ENCODE data around the gene GALNT6. TPM values are rescaled to one million over a fixed set of nuclear protein-coding genes. Genes with fewer than 3 reads are reported as not detected.

GALNT6 gene, protein sequence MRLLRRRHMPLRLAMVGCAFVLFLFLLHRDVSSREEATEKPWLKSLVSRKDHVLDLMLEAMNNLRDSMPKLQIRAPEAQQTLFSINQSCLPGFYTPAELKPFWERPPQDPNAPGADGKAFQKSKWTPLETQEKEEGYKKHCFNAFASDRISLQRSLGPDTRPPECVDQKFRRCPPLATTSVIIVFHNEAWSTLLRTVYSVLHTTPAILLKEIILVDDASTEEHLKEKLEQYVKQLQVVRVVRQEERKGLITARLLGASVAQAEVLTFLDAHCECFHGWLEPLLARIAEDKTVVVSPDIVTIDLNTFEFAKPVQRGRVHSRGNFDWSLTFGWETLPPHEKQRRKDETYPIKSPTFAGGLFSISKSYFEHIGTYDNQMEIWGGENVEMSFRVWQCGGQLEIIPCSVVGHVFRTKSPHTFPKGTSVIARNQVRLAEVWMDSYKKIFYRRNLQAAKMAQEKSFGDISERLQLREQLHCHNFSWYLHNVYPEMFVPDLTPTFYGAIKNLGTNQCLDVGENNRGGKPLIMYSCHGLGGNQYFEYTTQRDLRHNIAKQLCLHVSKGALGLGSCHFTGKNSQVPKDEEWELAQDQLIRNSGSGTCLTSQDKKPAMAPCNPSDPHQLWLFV
- 4.6 TPM for polyA plus RNA-seq

- Mint-ChIP-seq H3K9me3 (no peaks in the 10 kb centered on the region), H3K27ac (peak within 1 kb of the TSS; percentile 95 to 98 (median 96)), H3K27me3 (no peaks in the 10 kb centered on the region), H3K4me1 (peaks cover 46 to 50% (median 46%) of the 10 kb centered on the region in 3 donors), H3K36me3 (no peaks in the 10 kb centered on the region), H3K4me3 (peak within 1 kb of the TSS; percentile 90 to 99 (median 97))
These were observed at the start of gene GALNT6 for GRCh38 chr12:51391283-51392123. GALNT6 (minus strand) TSS chr12:51391406; CDS start chr12:51379781, 11,625 bp downstream.

GRCh38 chr12:51439330-51439729 is 48.1 kb upstream of the GALNT6 start:
- no peaks in the 10 kb centered on the region for H3K27me3 Mint-ChIP-seq
- H3K9me3 Mint-ChIP-seq: no peaks in the 10 kb centered on the region
- H3K27ac Mint-ChIP-seq: peak overlapping the region in 1 of 3 donors; percentile 5
- no peak overlapping the region for H3K4me3 Mint-ChIP-seq
- peaks cover 3% of the 10 kb centered on the region for H3K36me3 Mint-ChIP-seq
- H3K4me1 Mint-ChIP-seq: peaks cover 0 to 2% (median 0%) of the 10 kb centered on the region in 3 donors

DNA sequence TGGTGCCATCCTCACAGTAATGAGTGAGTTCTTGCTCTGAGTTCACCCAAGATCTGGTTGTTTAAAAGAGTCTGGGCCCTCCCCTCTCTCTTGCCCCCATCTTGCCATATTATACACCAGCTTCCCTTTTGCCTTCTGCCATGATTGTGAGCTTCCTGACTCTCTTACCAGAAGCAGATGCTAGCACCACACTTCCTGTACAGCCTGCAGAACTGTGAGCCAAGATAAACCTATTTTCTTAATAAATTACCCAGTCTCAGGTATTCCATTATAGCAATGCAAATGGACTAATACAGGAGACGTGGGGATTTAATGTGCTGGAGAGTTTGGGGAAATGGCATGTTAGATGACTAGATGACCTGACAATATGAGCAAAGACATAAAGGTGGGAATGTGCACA is 46.2 kb upstream of the GALNT6 start:
- Mint-ChIP-seq H3K36me3 (peaks cover 3% of the 10 kb centered on the region), H3K27ac (no peak overlapping the region), H3K9me3 (no peaks in the 10 kb centered on the region), H3K4me1 (peaks cover 0 to 5% (median 0%) of the 10 kb centered on the region in 3 donors), H3K27me3 (no peaks in the 10 kb centered on the region), H3K4me3 (no peak overlapping the region)

- Mint-ChIP-seq H3K27ac (no peak overlapping the region), H3K4me1 (peaks cover 5 to 13% (median 9%) of the 10 kb centered on the region in 3 donors), H3K4me3 (no peak overlapping the region), H3K27me3 (no peaks in the 10 kb centered on the region), H3K36me3 (peaks cover under 1% of the 10 kb centered on the region), H3K9me3 (no peaks in the 10 kb centered on the region)
These were observed 43.1 kb upstream of the GALNT6 start for GRCh38 chr12:51434305-51434704.

DNA sequence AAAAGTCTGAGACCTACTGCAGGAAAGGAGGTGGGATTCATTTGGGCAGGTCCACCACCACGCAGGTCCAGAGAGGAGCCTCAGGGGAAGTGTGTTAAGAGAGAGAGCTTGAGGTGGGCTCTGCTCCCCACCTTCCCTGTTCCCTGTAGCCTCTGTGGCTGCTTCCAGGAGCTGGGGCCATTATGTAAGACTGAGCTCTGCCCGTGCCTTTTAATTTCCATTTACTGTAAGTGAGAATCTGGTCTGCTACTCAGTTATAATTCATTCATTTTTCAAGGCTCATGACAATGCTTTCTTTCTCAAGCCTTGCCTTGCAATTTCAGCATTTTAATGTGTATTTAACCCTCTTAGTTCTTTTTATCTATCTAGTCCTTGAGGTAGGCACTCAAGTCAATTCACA is 41.7 kb upstream of the GALNT6 start:
- Mint-ChIP-seq H3K9me3 (no peaks in the 10 kb centered on the region), H3K4me3 (no peak overlapping the region), H3K27ac (no peak overlapping the region), H3K4me1 (peaks cover 5 to 15% (median 9%) of the 10 kb centered on the region in 3 donors), H3K27me3 (no peaks in the 10 kb centered on the region), H3K36me3 (no peaks in the 10 kb centered on the region)

DNA sequence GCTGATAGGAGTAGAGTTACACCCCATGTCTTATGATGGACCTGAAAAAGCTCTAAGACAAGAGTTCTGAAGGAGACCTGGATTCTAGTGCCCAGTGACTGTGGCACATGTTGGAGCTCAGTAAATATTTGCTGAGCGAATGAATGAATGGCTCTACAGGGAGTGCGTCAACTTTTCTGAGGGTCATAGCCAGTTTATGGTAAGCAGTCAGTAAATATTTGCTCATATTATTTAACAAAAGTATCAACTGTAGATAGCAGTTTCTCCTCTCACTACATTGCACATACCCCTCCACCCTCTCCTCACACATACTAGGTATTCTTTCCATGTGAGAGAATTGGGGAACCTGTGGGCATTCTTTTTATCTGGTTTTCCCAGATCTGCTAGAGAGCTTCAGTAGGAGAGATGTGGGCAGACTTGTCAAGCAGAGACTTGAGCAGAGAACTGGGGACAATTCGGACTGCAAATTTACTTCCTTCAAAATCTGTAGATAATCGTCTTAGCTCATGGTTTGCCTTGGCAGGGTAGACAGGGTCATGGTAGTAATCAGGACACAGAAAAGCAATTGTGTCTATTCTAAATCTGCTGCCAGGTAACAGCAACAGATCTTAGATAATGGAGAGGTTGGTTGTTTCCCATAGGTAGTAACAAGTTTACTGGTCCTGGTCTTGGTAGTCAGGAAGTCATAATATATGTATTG is 39.1 kb upstream of the GALNT6 start:
- no peak overlapping the region for H3K27ac Mint-ChIP-seq
- H3K9me3 Mint-ChIP-seq: no peaks in the 10 kb centered on the region
- no peaks in the 10 kb centered on the region for H3K36me3 Mint-ChIP-seq
- no peak overlapping the region for H3K4me3 Mint-ChIP-seq
- H3K27me3 Mint-ChIP-seq: no peaks in the 10 kb centered on the region
- H3K4me1 Mint-ChIP-seq: peaks cover 10 to 16% (median 14%) of the 10 kb centered on the region in 3 donors

DNA sequence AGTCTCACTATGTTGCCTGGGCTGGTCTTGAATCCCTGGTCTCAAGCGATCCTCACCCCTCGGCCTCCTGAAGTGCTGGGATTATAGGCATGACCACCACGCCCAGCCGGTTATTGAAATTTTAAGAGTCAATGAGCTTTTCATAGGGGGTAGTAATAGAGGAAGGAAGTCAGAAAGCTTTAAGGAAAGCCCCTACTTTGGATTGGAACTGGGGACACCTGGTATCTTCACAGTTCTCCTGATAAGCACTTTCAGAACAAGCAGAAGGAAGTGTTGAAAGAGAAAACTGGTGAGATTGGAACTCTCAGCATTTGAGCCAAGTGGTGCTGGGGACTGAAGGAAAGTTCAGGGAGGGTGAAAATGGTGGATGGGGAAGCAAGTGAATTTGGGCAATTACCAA is 38.5 kb upstream of the GALNT6 start:
- H3K4me3 Mint-ChIP-seq: no peak overlapping the region
- H3K27ac Mint-ChIP-seq: no peak overlapping the region
- H3K4me1 Mint-ChIP-seq: peaks cover 10 to 18% (median 16%) of the 10 kb centered on the region in 3 donors

DNA sequence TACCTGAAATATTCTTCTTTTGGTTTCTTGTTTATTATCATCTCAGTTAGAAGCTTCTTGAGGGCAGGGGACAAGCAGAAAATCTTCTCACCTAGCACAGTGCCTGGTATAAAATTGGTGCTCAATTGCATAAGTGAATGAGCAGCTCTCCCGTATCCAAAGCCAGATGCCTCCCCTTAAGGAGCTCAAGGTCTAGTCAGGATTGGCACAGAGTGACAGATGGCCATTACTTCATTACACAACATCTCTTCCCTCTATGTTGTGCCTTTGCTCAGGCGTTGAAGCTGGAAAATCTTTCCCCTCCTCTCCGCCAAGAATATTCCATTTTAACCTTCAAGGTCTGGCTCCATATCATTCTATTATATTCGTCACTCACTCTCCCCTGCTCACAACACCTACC is 37.0 kb upstream of the GALNT6 start:
- H3K4me1 Mint-ChIP-seq: peaks cover 14 to 27% (median 19%) of the 10 kb centered on the region in 3 donors
- H3K36me3 Mint-ChIP-seq: no peaks in the 10 kb centered on the region
- H3K27ac Mint-ChIP-seq: no peak overlapping the region
- H3K4me3 Mint-ChIP-seq: peak overlapping the region in 2 of 4 donors; percentile 19 to 21
- no peaks in the 10 kb centered on the region for H3K9me3 Mint-ChIP-seq
- H3K27me3 Mint-ChIP-seq: no peaks in the 10 kb centered on the region

More for the DNA sequence above, 38.5 kb upstream of the GALNT6 start:
- no peaks in the 10 kb centered on the region for H3K27me3 Mint-ChIP-seq
- no peaks in the 10 kb centered on the region for H3K9me3 Mint-ChIP-seq
- H3K36me3 Mint-ChIP-seq: no peaks in the 10 kb centered on the region

- Mint-ChIP-seq H3K4me3 (peak within 1 kb of the TSS; percentile 77 to 87 (median 80)), H3K9me3 (no peaks in the 10 kb centered on the region), H3K4me1 (peaks cover 10 to 29% (median 13%) of the 10 kb centered on the region in 3 donors)
These were observed 33.7 kb upstream of the GALNT6 start, which contains the start of gene SLC4A8 for GRCh38 chr12:51424662-51425539. SLC4A8 (plus strand) TSS chr12:51424831; CDS start chr12:51424988, 157 bp downstream.

DNA sequence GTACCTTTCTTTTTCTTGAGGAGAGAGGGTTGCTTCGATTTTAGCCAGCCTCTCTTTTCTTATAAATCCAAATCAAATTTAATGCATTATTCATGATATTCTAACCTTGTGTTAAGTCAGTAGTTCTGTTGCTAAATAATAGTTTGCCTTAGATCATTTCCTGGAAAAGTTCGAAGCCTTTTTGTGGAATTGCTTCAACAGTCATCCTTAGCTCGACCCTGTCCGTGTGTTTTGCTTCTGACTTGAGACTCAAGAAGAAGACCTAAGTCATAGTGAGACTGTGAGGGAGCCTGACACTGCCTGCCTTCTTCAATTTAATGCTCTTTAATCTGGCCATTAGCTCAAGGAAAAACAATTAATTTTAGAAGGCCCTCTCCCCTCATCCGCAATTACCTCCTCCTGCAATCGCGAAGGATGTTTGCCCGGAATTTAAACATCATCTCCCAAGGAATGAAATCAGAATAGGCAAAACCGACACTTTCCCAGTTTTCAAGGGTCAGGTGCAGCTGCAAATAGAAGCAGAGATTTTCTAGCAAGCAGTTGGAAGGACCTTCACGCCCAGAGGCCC is 33.0 kb upstream of the GALNT6 start:
- Mint-ChIP-seq H3K4me1 (peaks cover 6 to 25% (median 8%) of the 10 kb centered on the region in 3 donors), H3K27me3 (no peaks in the 10 kb centered on the region), H3K27ac (peak overlapping the region in 1 of 3 donors; percentile 16), H3K36me3 (no peaks in the 10 kb centered on the region), H3K9me3 (no peaks in the 10 kb centered on the region), H3K4me3 (peak overlapping the region; percentile 77 to 87 (median 80))

More at GRCh38 chr12:51424662-51425539, 33.7 kb upstream of the GALNT6 start, which contains the start of gene SLC4A8:
- Mint-ChIP-seq H3K27me3 (no peaks in the 10 kb centered on the region), H3K36me3 (no peaks in the 10 kb centered on the region), H3K27ac (peak within 1 kb of the TSS in 2 of 3 donors; percentile 16 to 66)

GRCh38 chr12:51421266-51421884 is 30.2 kb upstream of the GALNT6 start:
- Mint-ChIP-seq H3K27ac (no peak overlapping the region), H3K9me3 (no peaks in the 10 kb centered on the region), H3K4me1 (peaks cover 4 to 23% (median 6%) of the 10 kb centered on the region in 3 donors), H3K36me3 (no peaks in the 10 kb centered on the region), H3K4me3 (no peak overlapping the region), H3K27me3 (no peaks in the 10 kb centered on the region)

GRCh38 chr12:51419425-51420193 is 28.4 kb upstream of the GALNT6 start:
- H3K4me3 Mint-ChIP-seq: peak overlapping the region in 1 of 4 donors; percentile 32
- H3K9me3 Mint-ChIP-seq: no peaks in the 10 kb centered on the region
- no peaks in the 10 kb centered on the region for H3K27me3 Mint-ChIP-seq
- no peak overlapping the region for H3K27ac Mint-ChIP-seq
- H3K36me3 Mint-ChIP-seq: no peaks in the 10 kb centered on the region
- H3K4me1 Mint-ChIP-seq: peaks cover 4 to 12% (median 4%) of the 10 kb centered on the region in 3 donors
